Karpas-422 (cell line): Measurements from ENCODE around the gene LDLR. TPM values are rescaled to one million over a fixed set of nuclear protein-coding genes. Genes with fewer than 3 reads are reported as not detected.
"Not testable (repeated sequence)": the region's sequence is repeated elsewhere in the genome, so short reads cannot be mapped to it uniquely, and the experiment has no call there.

Experiments used
- DNase-seq: peaks from one replicate; pipeline ENCODE4 v3.0.0-alpha.2; 2015
- H2AFZ ChIP-seq: fragments of 200-600 bp; sonication (generic); 2 replicates; pipeline ENCODE4 v1.6.1; 2014; ENCODE audit warnings: antibody characterized with exemption, low read length, mixed read lengths
- H3K27ac ChIP-seq: fragments of 200-600 bp; sonication (generic); 2 replicates; pipeline ENCODE4 v1.5.1; 2014; ENCODE audit warnings: mild to moderate bottlenecking, low read length, moderate library complexity
- H3K27me3 ChIP-seq: fragments of 200-600 bp; sonication (generic); 2 replicates; pipeline ENCODE4 v1.6.1; 2014; ENCODE audit warnings: low read length, mixed read lengths
- H3K36me3 ChIP-seq: fragments of 200-600 bp; sonication (generic); 2 replicates; pipeline ENCODE4 v1.6.1; 2014; ENCODE audit warnings: low read length, mixed read lengths; ENCODE audit not compliant: insufficient read depth
- H3K4me1 ChIP-seq: fragments of 200-600 bp; sonication (generic); 2 replicates; pipeline ENCODE4 v1.6.1; 2014; ENCODE audit warnings: mild to moderate bottlenecking, low read length, mixed read lengths
- H3K4me2 ChIP-seq: fragments of 200-600 bp; sonication (generic); 2 replicates; pipeline ENCODE4 v1.6.1; 2014; ENCODE audit warnings: low read length, low read depth, mild to moderate bottlenecking; ENCODE audit not compliant: poor library complexity, severe bottlenecking
- H3K4me3 ChIP-seq: fragments of 200-600 bp; sonication (generic); 2 replicates; pipeline ENCODE4 v1.5.1; 2014; ENCODE audit warnings: mild to moderate bottlenecking, antibody characterized with exemption, low read length, mixed read lengths
- H3K79me2 ChIP-seq: fragments of 200-600 bp; sonication (generic); 2 replicates; pipeline ENCODE4 v1.6.1; 2014; ENCODE audit warnings: mild to moderate bottlenecking, low read length, mixed read lengths
- H3K9ac ChIP-seq: fragments of 200-600 bp; sonication (generic); 2 replicates; pipeline ENCODE4 v1.6.0; 2014; ENCODE audit warnings: low read length
- H3K9me2 ChIP-seq: fragments of 200-600 bp; sonication (generic), shearing (Covaris generic); replicated peaks from 2 replicates; pipeline ENCODE4 v1.6.0; 2014; ENCODE audit warnings: mild to moderate bottlenecking, low read length, moderate library complexity; ENCODE audit not compliant: insufficient read depth
- H3K9me3 ChIP-seq: fragments of 300-700, 200-600 bp; sonication (generic); 2 replicates; pipeline ENCODE4 v1.6.1; 2014; ENCODE audit warnings: low read length, mixed read lengths
- H4K20me1 ChIP-seq: fragments of 200-600 bp; sonication (generic); 2 replicates; pipeline ENCODE4 v1.6.1; 2014; ENCODE audit warnings: mild to moderate bottlenecking, antibody characterized with exemption, low read length, low read depth; ENCODE audit not compliant: insufficient read depth
- total RNA-seq: library from RNA; depleted of rRNA; stranded (reverse); fragments of >200 nt; shearing (Covaris generic); gene quantifications from 2 replicates; pipeline ENCODE4 v1.2.3, GENCODE V29; 2014; ENCODE audit warnings: low replicate concordance

Gene LDLR
- total RNA-seq, 1 experiment from 2014 or later = 49.8 TPM

DNA sequence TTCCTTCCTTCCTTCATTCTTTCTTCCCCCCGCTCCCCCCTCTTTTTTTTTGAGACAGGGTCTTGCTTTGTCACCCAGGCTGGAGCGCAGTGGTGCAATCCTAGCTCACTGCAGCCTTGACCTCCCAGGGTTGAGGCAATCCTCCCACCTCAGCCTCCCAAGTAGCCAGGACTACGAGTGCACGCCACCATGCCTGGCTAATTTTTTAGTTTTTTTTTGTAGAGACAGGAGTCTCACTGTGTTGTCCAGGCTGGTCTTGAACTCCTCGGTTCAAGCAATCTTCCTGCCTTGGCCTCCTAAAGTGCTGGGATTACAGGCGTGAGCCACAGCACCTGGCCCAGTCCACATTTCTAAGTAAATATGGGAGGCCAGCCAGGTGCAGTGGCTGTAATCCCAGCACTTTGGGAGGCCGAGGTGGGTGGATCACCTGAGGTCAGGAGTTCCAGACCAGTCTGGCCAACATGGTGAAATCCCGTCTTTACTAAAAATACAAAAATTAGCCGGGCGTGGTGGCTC is 50.8 kb downstream of the LDLR start:
- H4K20me1 ChIP-seq, H3K9ac ChIP-seq, H3K4me2 ChIP-seq, H3K4me1 ChIP-seq, H2AFZ ChIP-seq, DNase-seq, H3K4me3 ChIP-seq, H3K9me2 ChIP-seq, H3K36me3 ChIP-seq, H3K27me3 ChIP-seq, H3K27ac ChIP-seq, H3K9me3 ChIP-seq, H3K79me2 ChIP-seq: not testable (repeated sequence)

DNA sequence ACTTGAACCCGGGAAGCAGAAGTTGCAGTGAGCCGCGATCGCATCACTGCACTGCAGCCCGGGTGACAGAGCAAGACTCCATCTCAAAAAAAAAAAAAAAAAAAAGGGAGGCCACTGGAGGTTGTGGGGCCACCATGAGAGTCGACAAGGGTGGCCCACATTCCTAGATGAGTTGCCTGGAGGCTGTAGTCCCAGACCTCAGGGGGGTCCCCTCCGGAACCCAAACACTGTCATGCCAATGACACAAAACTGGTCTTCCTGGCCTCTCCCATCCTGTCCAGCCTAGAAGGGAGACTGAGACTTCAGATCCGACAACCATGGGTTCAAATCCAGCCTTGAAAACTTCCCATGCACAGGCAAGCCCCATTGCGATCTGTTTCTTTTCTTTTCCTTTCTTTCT is 51.6 kb downstream of the LDLR start:
- Histone ChIP-seq H4K20me1 (0 out of 2 replicates have a peak, but pooled peaks cover 3% of the 10 kb centered on the region), H3K4me2 (no peak overlapping the region), H3K27me3 (no peaks in the 10 kb centered on the region), H3K79me2 (no peaks in the 10 kb centered on the region), H3K4me3 (no peak overlapping the region), H3K9ac (no peak overlapping the region), H3K27ac (no peak overlapping the region), H3K9me2 (no peaks in the 10 kb centered on the region), H3K9me3 (no peaks in the 10 kb centered on the region), H3K36me3 (peaks cover 3% of the 10 kb centered on the region; the same call in 1 of the 2 replicates), H2AFZ (no peak overlapping the region), H3K4me1 (peaks cover 5% of the 10 kb centered on the region; the same call in 1 of the 2 replicates)
- no peak for DNase-seq

DNA sequence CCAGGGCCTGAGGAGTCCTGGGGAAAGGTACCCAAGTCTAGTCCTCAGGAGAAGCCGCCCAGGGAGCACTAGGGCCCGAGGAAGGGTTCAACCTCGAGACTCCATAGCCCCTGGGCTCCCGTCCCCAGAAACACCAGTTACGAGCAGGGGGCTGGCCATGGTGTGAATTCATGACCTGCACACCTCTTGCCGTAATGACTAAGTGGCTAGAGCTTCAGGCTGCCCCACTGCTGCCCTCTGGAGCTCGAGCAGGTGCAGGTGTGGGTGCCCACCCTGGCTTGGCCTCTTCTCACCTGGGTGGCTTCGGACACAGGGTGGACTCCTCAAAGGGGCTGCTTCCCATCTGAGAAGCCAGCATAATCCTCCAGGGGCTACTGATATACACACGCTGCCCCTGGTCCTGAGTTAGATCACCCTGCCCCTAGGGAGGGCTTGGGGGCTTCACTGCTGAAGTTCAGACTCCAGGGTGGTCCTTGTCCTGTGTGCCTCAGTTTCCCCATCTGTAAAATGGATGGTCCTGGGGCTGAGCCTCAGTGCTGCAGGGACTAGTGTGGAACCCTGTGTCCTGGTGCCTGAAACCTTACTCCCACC is 52.8 kb downstream of the LDLR start:
- Histone ChIP-seq H3K9ac (no peak overlapping the region), H3K36me3 (peaks cover 3% of the 10 kb centered on the region; the same call in 1 of the 2 replicates), H3K4me2 (no peak overlapping the region), H2AFZ (no peak overlapping the region), H3K9me2 (no peaks in the 10 kb centered on the region), H3K9me3 (no peaks in the 10 kb centered on the region), H3K4me1 (peaks cover 5% of the 10 kb centered on the region; the same call in 1 of the 2 replicates), H4K20me1 (0 out of 2 replicates have a peak, but pooled peaks cover 3% of the 10 kb centered on the region), H3K79me2 (no peaks in the 10 kb centered on the region), H3K27me3 (no peaks in the 10 kb centered on the region), H3K4me3 (no peak overlapping the region), H3K27ac (no peak overlapping the region)
- DNase-seq = no peak

DNA sequence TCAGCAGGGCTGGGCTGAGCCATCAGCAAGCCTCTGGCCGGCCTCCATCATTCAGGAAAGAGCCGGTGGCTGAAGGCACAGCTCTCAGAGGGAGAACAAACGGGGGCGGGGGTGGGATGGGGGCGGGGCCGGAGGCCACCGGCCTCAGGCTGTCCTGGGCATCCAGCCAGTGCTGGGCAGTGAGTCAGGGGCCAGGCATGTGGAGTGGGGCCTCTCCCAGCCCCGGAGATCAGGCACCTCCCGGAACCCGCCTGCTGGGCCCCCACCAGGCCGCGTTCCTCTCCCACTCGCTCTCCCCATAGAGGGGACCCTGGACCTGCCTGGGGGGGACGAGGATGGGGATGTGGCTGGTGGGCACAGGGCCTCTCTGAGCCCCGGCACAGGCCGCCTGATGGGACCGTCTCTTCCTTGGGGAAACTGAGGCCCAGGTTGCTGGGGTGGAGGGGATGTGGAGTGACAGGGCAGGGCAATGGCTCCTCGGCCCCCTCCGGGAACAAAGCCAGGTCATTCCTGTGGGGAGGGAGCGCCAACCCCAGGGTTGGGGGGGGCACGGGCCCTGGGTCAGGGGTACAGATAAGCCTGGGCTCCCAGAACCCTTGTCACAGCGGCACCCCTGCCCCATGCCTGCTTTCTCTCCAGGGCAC is 53.4 kb downstream of the LDLR start:
- no peak overlapping the region for H3K27ac ChIP-seq

DNA sequence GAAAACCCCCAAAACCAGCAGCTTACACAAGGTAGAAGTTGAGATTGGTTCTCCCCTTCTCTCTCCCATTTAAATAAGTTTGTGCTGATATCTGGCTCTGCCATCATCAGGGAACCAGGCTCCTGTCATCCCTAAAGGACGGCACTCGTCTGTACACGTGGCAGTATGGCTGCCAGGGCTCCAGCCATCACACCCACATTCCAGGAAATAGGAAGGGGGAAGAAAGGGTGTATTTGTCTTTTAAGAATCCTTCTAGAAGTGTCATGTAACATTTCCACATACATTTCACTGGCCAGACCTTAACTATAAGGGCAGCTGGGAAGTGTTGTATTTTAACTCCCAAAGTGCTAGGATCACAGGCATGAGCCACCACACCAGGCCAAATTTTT is 56.3 kb downstream of the LDLR start:
- no peak overlapping the region for H2AFZ ChIP-seq

More for the DNA sequence above, 53.4 kb downstream of the LDLR start:
- H3K9ac ChIP-seq = no peak overlapping the region
- peaks cover 3% of the 10 kb centered on the region; the same call in 1 of the 2 replicates for H3K4me1 ChIP-seq
- peaks cover 3% of the 10 kb centered on the region; the same call in 1 of the 2 replicates for H3K36me3 ChIP-seq
- no peaks in the 10 kb centered on the region for H3K9me2 ChIP-seq
- no peaks in the 10 kb centered on the region for H3K27me3 ChIP-seq
- no peaks in the 10 kb centered on the region for H3K79me2 ChIP-seq
- no peak overlapping the region for H2AFZ ChIP-seq
- H3K4me2 ChIP-seq = no peak overlapping the region
- H3K4me3 ChIP-seq = no peak overlapping the region
- DNase-seq = no peak
- 0 out of 2 replicates have a peak, but pooled peaks cover 3% of the 10 kb centered on the region for H4K20me1 ChIP-seq
- H3K9me3 ChIP-seq = no peaks in the 10 kb centered on the region

DNA sequence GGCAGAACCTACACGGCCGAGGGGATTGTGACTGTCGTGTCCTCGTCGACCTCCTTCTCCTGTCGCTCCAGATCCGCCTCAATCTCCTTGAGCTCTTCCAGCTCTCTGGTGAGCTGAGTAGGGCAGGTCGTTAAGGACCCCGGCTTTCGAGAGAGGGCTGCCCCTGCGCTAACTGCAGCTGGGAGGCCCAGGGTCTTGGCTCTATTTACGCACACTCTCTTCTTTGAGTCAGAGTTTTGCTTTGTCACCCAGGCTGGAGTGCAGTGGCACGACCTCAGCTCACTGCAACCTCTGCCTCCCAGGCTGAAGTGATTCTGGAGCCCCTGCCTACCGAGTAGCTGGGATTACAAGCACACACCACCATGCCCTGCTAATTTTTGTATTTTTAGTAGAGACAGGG is 58.7 kb downstream of the LDLR start:
- no peak overlapping the region for H3K4me3 ChIP-seq
- no peaks in the 10 kb centered on the region for H3K27me3 ChIP-seq
- H3K4me2 ChIP-seq = no peak overlapping the region
- H3K9me2 ChIP-seq = no peaks in the 10 kb centered on the region
- no peak overlapping the region for H3K27ac ChIP-seq
- no peak for DNase-seq
- H3K9ac ChIP-seq = no peak overlapping the region
- H2AFZ ChIP-seq = no peak overlapping the region
- no peaks in the 10 kb centered on the region for H3K9me3 ChIP-seq
- no peaks in the 10 kb centered on the region for H4K20me1 ChIP-seq
- H3K79me2 ChIP-seq = peaks cover 14% of the 10 kb centered on the region
- H3K36me3 ChIP-seq = peaks cover 7% of the 10 kb centered on the region; the same call in 1 of the 2 replicates
- no peaks in the 10 kb centered on the region for H3K4me1 ChIP-seq

More for the DNA sequence above, 56.3 kb downstream of the LDLR start:
- no peak for DNase-seq
- no peak overlapping the region for H3K4me2 ChIP-seq
- no peaks in the 10 kb centered on the region for H4K20me1 ChIP-seq
- no peak overlapping the region for H3K9ac ChIP-seq
- no peaks in the 10 kb centered on the region for H3K79me2 ChIP-seq
- no peaks in the 10 kb centered on the region for H3K9me2 ChIP-seq
- no peaks in the 10 kb centered on the region for H3K27me3 ChIP-seq
- H3K27ac ChIP-seq = no peak overlapping the region
- H3K36me3 ChIP-seq = peaks cover 3% of the 10 kb centered on the region; the same call in 1 of the 2 replicates
- no peaks in the 10 kb centered on the region for H3K4me1 ChIP-seq
- no peaks in the 10 kb centered on the region for H3K9me3 ChIP-seq
- no peak overlapping the region for H3K4me3 ChIP-seq

DNA sequence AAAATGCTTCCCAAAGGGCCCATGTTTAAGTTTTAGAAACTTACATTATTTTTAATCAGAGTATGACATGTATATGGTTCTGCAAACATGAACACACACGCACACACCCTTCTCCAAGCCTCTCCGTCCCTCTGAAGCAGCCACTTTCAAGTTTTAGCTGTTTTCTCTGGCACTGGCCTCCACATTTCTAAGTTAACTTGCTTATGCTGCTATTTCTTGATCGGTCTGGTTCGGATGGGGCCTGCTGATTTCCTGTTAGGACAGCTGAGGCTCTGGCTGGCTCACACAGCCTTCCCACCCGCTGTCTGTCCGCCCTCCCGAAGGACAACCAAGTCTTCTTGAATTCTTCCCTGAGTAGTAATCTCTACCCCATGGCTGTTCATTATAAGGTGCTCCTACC is 61.9 kb downstream of the LDLR start:
- no peaks in the 10 kb centered on the region for H3K27me3 ChIP-seq
- H3K4me2 ChIP-seq = no peak overlapping the region
- no peaks in the 10 kb centered on the region for H4K20me1 ChIP-seq
- H3K9ac ChIP-seq = no peak overlapping the region
- no peak for DNase-seq
- H3K79me2 ChIP-seq = peaks cover 33% of the 10 kb centered on the region
- peaks cover 3% of the 10 kb centered on the region; the same call in 1 of the 2 replicates for H3K36me3 ChIP-seq
- no peaks in the 10 kb centered on the region for H3K9me2 ChIP-seq
- H3K4me3 ChIP-seq = no peak overlapping the region
- no peak overlapping the region for H3K27ac ChIP-seq
- no peaks in the 10 kb centered on the region for H3K9me3 ChIP-seq
- H3K4me1 ChIP-seq = peaks cover 10% of the 10 kb centered on the region
- H2AFZ ChIP-seq = no peak overlapping the region

DNA sequence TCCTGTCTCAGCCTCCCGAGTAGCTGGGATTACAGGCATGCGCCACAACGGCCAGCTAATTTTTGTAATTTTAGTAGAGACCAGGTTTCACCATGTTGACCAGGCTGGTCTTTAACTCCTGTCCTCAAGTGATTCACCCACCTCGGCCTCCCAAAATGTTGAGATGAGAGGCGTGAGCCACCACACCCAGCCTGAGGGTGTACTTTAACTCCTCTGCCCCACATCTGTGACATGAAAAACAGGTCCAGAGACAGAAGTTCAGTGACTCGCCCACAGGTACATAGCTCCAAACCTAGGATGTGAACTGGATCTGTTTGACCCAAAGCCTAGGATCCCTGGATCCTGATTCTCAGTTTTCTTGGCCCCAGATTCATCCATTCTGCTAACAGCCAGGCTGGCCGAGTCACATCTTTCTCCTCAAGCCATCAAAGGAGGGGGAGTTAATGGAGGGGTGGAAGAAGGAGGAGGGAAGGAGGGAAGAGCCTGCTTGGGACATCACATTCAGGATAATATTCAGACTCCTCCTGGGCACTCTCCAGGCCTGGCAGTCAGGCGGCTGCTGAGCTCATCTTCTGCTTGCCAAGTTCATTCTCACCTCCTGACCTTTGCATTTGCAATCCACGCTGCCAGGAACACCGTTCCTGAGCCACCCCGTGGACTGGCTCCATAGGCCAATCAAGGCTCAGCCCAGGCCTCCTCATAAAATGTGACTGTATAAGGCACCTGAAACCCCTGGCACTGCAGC is 63.2 kb downstream of the LDLR start:
- Histone ChIP-seq H3K9me3 (no peaks in the 10 kb centered on the region), H3K4me3 (no peak overlapping the region), H3K4me2 (no peak overlapping the region), H2AFZ (no peak overlapping the region), H3K9ac (no peak overlapping the region), H3K9me2 (no peaks in the 10 kb centered on the region), H3K27me3 (no peaks in the 10 kb centered on the region), H3K79me2 (peaks cover 33% of the 10 kb centered on the region), H3K36me3 (peaks cover 3% of the 10 kb centered on the region; the same call in 1 of the 2 replicates), H3K4me1 (peaks cover 13% of the 10 kb centered on the region), H4K20me1 (no peaks in the 10 kb centered on the region), H3K27ac (no peak overlapping the region)
- no peak for DNase-seq
